GM18520 (cell line): ENCODE results near the gene MET.
"Not testable (repeated sequence)": the region's sequence is repeated elsewhere in the genome, so short reads cannot be mapped to it uniquely, and the experiment has no call there.

ENCODE experiments used
- ATAC-seq: cut with Tn5 transposase; IDR thresholded peaks from one replicate; pipeline ENCODE4 v1.9.1; 2021; ENCODE audit not compliant: unreplicated experiment

MET gene

DNA sequence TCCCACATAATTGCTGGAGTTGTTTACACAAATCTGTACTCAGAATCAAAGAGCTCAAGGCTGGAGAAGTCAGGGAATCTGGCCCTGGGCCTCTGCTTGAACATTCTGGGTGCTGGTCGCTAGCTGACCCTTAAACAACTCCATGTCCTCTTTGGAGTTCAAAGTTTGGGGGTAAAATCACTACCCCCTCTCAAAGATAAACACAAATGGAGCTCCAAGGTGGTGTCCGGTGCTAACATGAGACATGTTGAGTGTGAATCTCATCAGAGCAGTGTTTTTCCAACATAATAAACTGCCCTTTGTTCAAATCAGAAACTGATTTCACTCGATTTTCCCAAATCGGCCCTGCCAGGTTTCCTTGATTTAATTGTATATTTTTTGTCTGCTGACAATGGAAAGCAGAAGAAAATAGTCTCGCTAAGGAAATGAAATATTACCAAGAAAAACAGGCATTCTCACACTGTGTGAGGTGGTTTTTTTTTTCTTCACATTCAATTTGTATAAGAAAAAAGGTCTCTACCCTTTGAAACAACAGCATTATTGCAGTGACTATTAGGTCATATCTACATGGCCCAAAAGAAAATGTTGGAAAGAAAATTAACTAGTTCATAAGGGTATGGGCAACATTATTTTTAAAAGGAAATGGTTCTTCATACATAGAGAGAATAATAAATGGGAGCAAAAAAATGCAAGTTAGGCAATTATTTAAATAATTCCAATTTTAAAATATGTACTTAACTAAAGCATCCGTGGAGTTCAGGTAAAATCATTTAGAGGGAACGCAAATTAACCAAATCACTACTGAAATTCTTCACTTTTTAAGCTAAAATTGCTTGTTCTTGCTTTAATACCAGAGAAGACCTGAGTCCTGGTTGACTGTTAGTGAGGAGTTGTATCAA, 134.3 kb downstream of the MET start:
- ATAC-seq = no peak

DNA sequence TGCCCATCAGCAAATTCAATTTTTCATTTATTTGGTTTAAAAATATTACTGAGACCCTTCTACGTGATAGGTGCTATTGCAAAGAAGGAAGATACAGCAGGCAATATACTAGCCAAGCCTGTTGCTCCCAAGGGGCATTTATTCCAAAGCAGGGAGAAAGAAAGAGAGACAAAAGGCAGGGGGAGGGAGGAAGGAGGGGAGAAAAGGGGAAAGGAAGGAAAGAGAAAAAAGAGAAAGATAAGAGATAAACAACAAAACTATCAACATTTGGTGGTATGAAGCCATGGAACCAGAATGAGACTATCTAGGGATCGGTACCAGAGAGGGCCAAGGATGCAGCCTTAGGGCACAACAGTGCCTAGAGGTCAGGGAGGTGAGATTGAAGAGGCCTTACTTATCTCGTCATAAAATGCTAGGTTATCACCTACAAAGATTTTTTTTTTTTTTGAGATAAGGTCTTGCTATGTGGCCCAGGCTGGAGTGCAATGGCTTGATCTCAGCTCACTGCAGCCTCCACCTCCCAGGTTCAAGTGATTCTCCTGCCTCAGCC, 135.1 kb downstream of the MET start:
- no peak for ATAC-seq

DNA sequence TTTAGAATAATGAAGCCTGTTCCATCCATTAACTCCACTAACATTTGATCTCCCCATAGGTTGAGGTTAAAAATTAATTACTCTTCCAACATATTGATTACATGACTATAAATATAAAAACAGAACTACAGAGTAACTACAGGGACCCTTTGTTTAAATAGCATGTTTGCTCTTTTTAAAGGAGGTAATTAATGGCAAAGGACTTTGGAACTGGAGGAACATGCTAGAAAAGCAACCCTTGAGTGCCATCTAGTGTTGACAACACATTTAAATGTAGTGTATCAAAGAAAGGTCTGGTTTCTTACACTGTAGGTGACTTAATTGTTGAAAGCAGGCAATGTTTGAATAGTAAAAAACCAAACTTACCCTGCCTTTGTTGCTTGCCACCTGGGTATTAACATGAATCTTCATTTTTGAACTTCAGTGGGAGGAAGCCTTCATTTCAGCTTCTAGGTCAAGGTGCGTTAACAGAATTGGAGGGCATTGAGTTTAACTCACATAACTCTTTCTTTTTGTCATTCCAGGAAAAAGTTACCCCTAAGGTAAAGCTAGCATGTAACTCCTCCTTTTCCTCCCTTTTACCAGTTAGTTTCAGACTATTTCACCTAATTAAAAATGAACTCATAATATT, 137.8 kb downstream of the MET start:
- ATAC-seq = peak; percentile 50

DNA sequence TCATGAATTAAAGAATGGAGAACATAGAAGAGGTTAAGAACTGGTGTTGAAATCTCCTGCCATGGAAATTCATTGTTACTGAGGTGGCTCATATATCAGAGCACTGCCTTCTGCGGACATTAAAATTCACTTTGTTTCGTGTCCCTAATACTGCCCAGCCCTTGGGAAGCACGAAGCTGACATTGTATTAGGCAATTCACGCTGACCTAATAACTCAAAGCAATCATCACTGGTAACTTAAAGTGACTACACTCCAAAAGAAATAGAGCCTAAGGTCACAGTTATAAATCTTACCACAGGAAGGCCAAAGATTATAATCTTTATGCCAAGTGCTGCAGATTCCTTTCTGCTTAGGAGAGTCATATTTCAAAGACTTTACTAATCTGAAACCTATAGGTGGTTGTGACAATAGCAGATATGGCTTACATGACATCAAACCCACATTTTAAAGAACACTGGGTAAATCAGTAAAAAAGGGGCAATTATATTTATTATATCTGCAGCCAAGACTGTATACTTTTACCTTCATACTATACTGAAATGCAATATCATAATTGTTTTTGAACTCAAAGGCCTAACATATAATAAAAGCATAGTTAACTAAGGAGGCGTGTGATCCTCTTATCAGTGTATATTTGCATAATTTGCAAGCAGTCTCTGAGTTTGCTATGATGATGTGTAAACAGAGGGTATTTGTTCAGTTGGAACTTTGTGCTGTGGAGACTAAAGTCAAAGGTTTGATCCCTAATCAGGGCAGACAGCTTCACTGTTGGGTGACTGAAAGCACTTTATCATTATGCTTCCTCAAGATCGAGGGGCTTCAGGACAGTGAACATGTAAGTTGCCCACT, 138.5 kb downstream of the MET start:
- ATAC-seq = no peak

DNA sequence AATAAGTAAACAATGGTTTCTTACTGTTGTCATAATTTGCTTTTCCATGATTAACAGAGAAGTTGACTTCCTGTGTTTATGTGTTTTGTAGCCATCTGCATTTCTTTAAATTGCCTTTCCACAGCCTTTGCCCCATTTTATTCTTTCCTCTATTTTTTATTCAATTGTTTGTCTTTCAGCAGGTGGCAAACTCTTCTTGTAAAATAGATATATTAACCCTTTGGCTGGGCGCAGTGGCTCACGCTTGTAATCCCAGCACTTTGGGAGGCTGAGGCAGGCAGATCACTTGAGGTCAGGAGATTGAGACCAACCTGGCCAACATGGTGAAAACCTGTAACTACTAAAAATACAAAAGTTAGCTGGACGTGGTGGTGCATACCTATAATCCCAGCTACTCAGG, 139.8 kb downstream of the MET start:
- no peak for ATAC-seq

DNA sequence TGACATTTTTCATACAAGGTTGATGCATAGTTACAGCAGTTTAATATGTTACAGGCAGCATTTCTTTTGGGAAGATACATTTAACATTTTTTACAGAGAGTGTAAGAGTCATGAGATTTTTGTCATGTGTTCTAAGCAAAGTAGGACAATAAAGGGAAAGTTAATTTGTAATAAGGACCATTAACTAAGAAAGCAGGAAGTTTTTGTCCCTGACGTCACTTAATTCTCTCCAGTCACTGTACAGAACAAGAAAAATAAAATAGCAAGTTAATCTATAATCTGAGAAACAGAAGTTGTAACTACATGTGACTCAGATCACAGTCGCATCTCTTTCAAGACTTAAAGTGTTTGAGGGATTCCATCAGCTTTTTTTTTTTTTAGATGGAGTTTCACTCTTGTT, 140.9 kb downstream of the MET start:
- ATAC-seq = no peak

DNA sequence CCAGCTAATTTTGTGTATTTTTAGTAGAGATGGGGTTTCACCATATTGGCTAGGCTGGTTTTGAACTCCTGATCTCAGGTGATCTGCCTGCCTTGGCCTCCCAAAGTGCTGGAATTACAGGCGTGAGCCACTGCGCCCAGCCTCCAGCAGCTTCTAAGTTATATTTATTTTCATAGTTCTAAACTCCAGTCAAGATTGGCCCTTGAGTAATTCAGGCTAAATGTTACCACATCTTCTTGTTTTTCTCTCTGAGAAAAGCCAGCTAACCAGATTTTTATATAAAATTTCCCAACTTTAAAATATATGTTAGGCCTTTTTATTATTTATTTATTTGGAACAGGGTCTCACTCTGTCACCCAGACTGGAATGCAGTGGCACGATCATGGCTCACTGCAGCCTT, 141.4 kb downstream of the MET start:
- not testable (repeated sequence) for ATAC-seq

DNA sequence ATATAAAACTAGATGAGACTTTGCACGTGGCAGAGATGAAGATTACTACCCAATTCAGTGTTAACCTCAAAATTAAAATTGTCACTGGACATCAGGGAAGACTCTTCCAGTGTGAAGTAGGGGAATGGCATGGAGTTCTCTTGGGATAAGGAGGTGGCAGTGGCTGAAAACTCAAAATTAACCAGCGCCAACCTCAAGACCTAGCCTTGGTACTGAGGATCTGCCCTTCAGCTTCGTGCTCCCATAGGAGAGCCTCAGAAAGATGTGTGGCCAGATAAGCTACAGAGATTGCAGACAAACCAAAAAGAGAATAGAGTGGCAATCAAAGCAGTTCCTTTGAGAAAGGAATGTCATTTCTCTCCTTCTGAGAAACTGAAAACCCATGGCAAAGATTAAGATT, 143.0 kb downstream of the MET start:
- no peak for ATAC-seq

DNA sequence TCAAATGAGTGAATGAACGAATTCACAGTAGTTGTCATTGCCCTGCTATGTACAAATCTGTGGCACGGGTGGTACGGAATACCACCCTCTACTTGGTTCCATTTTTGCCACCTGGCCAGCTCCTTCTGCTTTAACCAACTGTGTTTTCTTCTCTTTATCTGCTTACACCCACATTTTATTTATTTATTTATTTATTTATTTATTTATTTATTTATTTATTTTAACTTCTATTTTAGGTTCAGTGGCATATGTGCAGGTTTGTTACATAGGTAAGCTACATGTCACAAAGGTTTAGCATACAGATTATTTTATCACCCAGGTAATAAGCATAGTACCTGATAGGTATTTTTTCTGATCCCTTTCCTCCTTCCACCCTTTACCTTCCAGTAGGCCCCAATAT, 148.2 kb downstream of the MET start:
- no peak for ATAC-seq

DNA sequence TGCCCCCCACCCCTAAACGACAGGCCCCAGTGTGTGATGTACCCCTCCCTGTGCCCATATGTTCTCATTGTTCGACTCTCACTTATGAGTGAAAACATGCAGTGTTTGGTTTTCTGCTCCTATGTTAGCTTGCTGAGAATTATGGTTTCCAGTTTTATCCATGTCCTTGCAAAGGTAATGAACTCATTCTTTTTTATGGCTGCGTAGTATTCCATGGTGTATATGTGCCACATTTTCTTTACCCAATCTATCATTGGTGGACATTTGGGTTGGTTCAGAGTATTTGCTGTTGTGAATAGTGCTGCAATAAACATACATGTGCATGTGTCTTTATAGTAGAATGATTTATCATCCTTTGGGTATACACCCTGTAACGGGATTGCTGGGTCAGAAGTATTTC, 149.7 kb downstream of the MET start:
- not testable (repeated sequence) for ATAC-seq

DNA sequence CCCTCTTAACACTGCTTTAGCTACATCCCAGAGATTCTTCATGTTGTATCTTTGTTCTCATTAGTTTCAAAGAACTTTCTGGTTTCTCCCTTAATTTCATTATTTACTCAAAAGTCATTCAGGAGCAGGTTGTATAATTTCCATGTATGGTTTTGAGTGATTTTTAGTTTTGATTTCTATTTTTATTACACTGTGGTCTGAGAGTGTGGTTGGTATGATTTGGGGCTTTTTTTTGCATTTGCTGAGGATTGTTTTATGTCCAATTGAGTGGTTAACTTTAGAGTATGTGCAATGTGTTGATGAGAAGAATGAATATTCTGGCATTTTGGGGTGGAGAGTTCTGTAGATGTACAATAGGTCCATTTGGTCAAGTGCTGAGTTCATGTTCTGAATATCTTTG, 152.5 kb downstream of the MET start:
- ATAC-seq = peak; percentile 61

DNA sequence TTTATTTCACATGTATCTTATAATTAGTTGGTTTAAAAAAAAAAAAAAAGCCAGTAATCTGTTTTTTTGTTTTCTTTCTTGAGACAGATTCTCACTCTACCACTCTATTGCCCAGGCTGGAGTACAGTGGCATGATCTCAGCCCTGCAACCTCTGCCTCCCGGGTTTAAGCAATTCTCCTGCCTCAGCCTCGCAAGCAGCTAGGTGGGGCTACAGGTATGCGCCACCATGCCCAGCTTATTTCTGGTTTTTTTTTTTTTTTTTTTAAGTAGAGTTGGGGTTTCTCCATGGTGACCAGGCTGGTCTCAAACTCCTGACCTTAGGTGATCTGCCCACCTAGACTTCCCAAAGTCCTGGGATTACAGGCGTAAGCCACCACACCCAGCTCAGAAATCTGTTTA, 156.3 kb downstream of the MET start:
- no peak for ATAC-seq

DNA sequence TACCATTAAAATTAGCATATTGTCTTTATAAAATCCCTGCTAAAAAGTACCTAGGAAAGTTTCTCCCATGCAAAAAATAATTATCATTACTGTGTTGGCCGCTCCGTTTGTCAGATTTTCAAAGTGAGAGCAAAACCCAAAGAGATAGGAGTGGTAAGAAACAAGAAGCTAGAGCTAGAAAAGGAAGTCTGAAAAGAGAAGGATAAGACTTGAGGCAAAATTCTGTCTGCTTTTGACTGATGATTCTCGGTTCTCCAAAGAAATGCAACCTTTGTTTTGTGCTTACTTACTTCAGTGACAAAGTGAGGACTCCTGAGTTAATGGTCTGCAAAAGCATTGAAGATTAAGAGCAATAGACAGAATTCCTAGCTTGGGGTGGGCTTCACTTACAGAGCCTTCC, 157.0 kb downstream of the MET start:
- no peak for ATAC-seq

DNA sequence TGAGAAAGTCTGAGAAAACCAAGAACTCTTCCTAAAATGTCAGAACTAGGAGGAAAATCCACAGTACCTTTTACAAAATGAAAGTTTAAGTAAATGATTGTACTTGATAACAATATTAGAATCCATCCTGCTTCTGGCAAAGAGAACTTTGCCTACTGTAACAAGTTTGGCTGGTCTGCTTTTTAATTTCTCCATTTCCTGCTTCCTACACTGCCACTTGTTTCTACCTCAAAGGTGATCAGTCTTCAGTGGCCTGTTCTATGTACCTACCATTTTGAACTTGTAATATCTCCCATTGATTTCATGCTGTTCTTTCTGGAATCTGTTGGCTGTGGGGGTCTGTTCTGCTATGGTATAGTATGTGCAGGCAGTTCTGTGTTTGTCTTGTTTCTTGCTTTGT, 157.5 kb downstream of the MET start:
- no peak for ATAC-seq

DNA sequence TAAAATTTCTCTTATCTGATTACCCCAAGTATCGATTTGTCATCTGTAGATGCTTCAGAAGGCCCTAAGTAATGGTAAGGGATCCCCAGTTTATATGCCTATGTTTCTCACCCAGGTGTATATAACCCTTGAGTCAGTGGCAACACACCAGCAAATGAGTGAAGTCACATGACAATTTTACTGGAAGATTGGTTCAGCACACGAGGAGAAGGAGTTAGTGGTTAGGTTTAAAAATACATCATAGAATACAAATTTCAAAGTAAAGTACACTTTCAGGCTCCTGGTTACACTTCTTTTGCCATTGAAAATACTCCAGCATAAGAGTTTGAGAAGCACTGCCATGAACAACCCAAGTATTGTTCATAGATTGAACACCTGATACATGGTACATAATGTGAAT, 160.7 kb downstream of the MET start:
- ATAC-seq = no peak

DNA sequence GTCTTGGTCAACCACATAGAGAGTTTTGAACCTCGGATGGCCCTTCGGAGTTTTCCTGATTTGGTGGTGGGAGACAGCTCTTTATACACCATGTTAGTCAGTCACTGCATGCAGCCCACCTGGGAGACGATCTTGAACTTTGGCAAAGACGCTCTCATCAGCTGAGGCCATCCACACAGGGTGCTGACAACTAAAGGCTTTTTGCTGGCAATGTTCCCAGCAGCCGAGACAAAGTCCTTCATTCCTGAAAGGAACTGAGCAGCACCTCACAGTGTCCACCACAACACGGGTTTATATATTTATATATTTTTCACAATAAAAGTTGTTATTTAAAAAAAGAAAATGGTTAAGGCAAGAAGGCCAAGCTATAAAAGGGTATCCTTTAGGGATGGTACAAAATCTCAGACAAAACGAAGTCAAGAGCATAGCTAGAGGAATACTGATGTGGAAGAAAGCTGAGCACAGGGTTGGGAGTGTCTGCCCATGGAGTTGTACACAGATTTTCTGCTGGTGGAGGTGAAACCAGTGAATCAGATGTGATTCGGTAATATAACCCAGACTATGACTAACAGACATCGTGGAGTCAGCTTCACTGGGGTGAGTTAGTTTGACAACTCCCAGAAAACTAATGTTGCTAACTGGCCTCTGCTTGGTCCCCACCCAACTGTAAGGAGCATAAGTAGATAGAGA, 163.0 kb downstream of the MET start:
- ATAC-seq = no peak

DNA sequence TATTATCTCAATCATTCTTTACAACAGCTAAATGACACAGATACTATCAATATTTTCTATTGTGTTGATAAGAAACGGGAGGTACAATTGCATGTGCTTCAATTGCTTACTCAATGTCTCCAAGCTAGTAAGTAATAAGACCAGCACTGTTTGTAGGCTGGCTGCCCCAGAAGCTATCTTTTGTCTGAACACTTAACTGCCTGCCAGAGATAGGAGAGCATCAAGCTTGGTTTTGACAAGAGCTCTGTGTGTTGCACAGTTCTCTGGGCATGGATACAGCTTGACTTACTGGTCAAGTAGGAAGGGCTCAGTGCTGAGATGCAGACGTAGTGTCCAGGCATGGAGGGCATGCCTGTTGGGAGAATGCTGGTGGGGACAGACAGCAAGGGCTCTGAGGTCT, 164.1 kb downstream of the MET start:
- no peak for ATAC-seq

DNA sequence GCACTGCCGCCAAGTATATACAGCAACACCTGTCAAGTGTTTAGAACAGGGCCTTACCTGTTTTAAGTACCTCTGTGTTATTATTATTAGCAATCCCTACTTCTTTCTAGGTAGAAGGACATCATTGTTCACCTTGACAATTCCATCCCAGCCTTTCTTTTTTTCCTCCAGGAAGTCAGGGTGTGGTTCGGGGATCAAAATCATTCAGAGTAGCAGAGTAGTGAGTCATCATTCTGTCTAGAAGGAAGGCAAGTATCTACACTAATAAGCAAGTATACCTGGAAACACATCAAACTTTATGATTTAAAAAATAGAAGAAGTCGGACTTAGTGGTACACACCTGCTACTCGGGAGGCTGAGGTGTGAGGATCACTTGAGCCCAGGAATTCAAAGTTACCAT, 164.9 kb downstream of the MET start:
- no peak for ATAC-seq

DNA sequence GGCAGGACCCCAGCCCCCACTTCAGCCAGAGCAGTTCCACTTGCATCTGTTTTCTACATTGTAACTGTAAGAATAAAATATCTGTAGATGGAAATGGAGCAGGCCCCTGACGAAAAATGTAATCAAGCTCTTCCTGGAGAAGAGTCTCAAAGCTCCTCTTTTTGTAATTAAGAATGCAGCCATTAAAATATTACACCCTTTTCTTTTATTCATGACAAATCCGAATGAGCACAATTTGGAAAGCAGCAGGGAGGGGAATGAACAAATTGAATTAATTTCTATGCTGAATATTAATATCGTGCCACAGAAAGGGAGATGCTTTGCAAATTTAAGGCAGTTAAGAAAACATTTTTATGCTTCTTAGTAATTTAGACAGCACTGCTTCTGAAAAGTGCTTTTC, 165.6 kb downstream of the MET start:
- no peak for ATAC-seq

DNA sequence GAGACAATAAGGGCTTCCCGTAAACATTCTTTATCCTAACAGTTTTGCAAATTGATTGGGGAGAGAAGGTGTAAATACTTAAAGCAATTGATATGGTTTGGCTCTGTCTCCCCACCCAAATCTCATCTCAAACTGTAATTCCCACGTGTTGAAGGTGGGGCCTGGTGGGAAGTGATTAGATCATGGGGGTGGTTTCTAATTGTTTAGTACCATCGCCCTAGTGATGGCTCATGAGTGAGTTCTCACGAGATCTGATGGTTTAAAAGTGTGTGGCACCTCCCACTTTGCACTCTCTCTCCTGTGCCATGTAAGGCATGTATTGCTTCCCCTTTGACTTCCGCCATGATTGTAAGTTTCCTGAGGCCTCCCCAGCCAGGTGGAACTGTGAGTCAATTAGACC, 168.3 kb downstream of the MET start:
- ATAC-seq = no peak

DNA sequence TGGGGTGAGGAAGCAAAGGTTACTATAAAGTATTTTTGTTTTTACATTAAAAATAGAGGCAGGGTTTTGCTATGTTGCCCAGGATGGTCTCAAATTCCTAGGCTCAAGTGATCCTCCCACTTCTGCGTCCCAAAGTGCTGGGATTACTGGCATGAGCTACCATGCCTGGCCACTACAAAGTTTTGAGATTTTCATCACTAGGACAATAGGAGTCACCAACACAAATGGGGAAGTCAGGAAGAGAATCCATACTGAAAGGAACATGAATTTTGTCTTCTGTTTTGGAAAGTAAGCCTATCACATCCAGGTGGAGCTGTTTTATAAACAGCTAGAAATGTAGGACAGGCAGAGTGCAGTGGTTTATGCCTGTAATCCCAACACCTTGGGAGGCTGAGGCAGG, 170.4 kb downstream of the MET start:
- no peak for ATAC-seq
